ENCODE data around the gene IL4R.

Gene IL4R

DNA sequence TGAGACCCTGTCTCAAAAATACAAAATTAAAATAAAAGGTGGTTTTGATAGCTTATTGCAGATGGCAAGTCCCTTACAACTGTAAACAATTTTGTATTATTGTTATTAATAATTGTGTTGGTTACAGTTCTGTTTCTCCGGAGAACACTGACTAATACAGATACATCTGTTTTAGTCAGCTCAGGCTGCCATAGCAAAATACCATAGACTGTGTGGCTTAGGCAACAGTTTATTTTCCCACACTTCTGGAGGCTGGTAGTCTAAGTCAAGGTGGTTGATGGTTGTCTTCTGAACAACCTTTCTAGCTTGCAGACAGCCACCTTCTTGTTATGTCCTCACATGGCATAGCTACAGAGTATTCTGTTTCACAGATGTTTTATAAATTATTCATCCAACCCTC, 74.0 kb downstream of the IL4R start:
- H3K9me2 ChIP-seq (replicated peaks; ENCODE audit: insufficient read depth, low read length) = no peaks in the 10 kb centered on the region
- peaks cover 22% of the 10 kb centered on the region for H3F3A ChIP-seq (ENCODE audit: insufficient read depth, low read length)
- H3K4me3 ChIP-seq (ENCODE audit: low read length) = no peak overlapping the region
- H3K36me3 ChIP-seq (replicated peaks; ENCODE audit: insufficient read depth, low read length) = no peaks in the 10 kb centered on the region
- no peaks in the 10 kb centered on the region for H3K27me3 ChIP-seq (replicated peaks; ENCODE audit: insufficient read depth, low read length)
- H3K9ac ChIP-seq (ENCODE audit: low read length) = no peak overlapping the region
- no peak overlapping the region for H3K4me2 ChIP-seq (ENCODE audit: low read depth, low read length)
- H3K27ac ChIP-seq (ENCODE audit: low read length) = peak overlapping the region; percentile 87; the same call in 1 of the 2 replicates
- H2AFZ ChIP-seq (ENCODE audit: low read length) = no peak overlapping the region
- no peaks in the 10 kb centered on the region for H3K9me3 ChIP-seq (replicated peaks; ENCODE audit: insufficient read depth, low read length)
- no peak for DNase-seq
- H3K79me2 ChIP-seq (ENCODE audit: low read length) = no peaks in the 10 kb centered on the region
- no peak for TF ChIP-seq EZH2 (optimal IDR thresholded peaks at IDR 0.05; ENCODE audit: low read depth, low read length)
- TF ChIP-seq, protein P1, sequence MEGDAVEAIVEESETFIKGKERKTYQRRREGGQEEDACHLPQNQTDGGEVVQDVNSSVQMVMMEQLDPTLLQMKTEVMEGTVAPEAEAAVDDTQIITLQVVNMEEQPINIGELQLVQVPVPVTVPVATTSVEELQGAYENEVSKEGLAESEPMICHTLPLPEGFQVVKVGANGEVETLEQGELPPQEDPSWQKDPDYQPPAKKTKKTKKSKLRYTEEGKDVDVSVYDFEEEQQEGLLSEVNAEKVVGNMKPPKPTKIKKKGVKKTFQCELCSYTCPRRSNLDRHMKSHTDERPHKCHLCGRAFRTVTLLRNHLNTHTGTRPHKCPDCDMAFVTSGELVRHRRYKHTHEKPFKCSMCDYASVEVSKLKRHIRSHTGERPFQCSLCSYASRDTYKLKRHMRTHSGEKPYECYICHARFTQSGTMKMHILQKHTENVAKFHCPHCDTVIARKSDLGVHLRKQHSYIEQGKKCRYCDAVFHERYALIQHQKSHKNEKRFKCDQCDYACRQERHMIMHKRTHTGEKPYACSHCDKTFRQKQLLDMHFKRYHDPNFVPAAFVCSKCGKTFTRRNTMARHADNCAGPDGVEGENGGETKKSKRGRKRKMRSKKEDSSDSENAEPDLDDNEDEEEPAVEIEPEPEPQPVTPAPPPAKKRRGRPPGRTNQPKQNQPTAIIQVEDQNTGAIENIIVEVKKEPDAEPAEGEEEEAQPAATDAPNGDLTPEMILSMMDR (IDR thresholded peaks at IDR 0.05; ENCODE audit: low read length) = no peak
- TF ChIP-seq EZH2phosphoT487 (IDR thresholded peaks at IDR 0.05; ENCODE audit: low read length) = no peak
- peaks cover 43% of the 10 kb centered on the region for H3K4me1 ChIP-seq (ENCODE audit: low read length)
- no peaks in the 10 kb centered on the region for H4K20me1 ChIP-seq (ENCODE audit: insufficient read depth, low read length)

DNA sequence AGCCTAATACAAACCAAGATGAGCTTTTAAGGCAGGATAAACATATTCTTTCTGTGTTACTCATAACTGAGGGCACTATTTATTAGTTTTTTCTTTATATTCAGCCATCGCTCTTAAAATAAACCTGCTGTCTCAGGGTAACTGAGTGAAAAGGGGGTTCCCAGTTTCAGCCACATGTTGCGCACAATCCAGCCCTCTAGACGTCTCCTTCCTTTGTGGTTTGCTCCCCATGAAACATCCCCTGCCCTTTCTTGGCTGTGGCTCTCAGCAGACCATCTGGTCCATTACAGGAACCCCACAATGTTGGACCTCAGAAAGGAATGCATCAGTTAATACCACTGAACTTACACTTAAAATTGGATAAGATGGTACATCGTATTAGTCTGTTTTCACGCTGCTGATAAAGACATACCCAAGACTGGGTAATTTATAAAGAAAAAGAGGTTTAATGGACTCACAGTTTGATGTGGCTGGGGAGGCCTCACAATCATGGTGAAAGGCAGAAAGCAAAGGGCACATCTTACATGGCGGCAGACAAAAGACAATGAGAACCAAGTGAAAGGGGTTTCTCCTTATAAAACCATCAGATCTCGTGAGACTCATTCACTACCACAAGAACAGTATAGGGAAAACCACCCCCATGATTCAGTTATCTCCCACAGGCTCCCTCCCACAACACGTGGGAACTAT, 75.6 kb downstream of the IL4R start:
- TF ChIP-seq EZH2 (optimal IDR thresholded peaks at IDR 0.05; ENCODE audit: low read depth, low read length) (no peak), EZH2phosphoT487 (IDR thresholded peaks at IDR 0.05; ENCODE audit: low read length) (no peak)
- TF ChIP-seq, protein P1 (IDR thresholded peaks at IDR 0.05; ENCODE audit: low read length) = no peak
- DNase-seq = peak; percentile 93
- peak overlapping the region; percentile 70 for H3K4me2 ChIP-seq (ENCODE audit: low read depth, low read length)

DNA sequence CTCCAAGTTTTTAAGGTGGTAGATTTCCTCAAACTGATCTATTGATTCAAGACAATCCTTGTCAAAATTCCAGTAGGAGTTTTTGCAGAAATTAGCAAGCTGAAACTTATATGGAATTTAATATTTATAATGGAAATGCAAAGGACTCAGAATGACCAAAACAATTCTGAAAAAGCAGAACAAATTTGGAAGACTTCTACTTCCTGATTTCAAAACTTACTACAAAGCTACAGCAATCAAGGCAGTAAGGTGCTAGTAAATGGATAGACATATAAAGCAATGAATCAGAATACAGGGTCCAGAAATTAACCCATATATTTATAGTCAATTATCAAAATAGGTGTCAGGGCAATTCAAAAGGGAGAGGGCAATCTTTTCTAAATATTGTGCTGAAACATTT, 76.4 kb downstream of the IL4R start:
- no peak overlapping the region for H3K27ac ChIP-seq (ENCODE audit: low read length)
- no peak overlapping the region for H3K9ac ChIP-seq (ENCODE audit: low read length)
- no peaks in the 10 kb centered on the region for H3K36me3 ChIP-seq (replicated peaks; ENCODE audit: insufficient read depth, low read length)
- no peak overlapping the region for H3K4me2 ChIP-seq (ENCODE audit: low read depth, low read length)
- no peaks in the 10 kb centered on the region for H3K79me2 ChIP-seq (ENCODE audit: low read length)
- no peaks in the 10 kb centered on the region for H4K20me1 ChIP-seq (ENCODE audit: insufficient read depth, low read length)
- TF ChIP-seq EZH2 (optimal IDR thresholded peaks at IDR 0.05; ENCODE audit: low read depth, low read length) (no peak), EZH2phosphoT487 (IDR thresholded peaks at IDR 0.05; ENCODE audit: low read length) (no peak)
- TF ChIP-seq, protein P1 (IDR thresholded peaks at IDR 0.05; ENCODE audit: low read length) = no peak
- H3K9me2 ChIP-seq (replicated peaks; ENCODE audit: insufficient read depth, low read length) = no peaks in the 10 kb centered on the region
- H2AFZ ChIP-seq (ENCODE audit: low read length) = no peak overlapping the region
- peaks cover 29% of the 10 kb centered on the region for H3K4me1 ChIP-seq (ENCODE audit: low read length)
- DNase-seq = no peak
- no peak overlapping the region for H3K4me3 ChIP-seq (ENCODE audit: low read length)
- H3F3A ChIP-seq (ENCODE audit: insufficient read depth, low read length) = peaks cover 22% of the 10 kb centered on the region
- H3K9me3 ChIP-seq (replicated peaks; ENCODE audit: insufficient read depth, low read length) = no peaks in the 10 kb centered on the region
- H3K27me3 ChIP-seq (replicated peaks; ENCODE audit: insufficient read depth, low read length) = no peaks in the 10 kb centered on the region

More for the DNA sequence above, 75.6 kb downstream of the IL4R start:
- Histone ChIP-seq H3K27me3 (replicated peaks; ENCODE audit: insufficient read depth, low read length) (no peaks in the 10 kb centered on the region), H3K36me3 (replicated peaks; ENCODE audit: insufficient read depth, low read length) (no peaks in the 10 kb centered on the region), H3K4me1 (ENCODE audit: low read length) (peaks cover 35% of the 10 kb centered on the region), H3K79me2 (ENCODE audit: low read length) (no peaks in the 10 kb centered on the region), H3K27ac (ENCODE audit: low read length) (peak overlapping the region; percentile 87), H3K9me2 (replicated peaks; ENCODE audit: insufficient read depth, low read length) (no peaks in the 10 kb centered on the region), H4K20me1 (ENCODE audit: insufficient read depth, low read length) (no peaks in the 10 kb centered on the region), H2AFZ (ENCODE audit: low read length) (no peak overlapping the region), H3F3A (ENCODE audit: insufficient read depth, low read length) (peaks cover 22% of the 10 kb centered on the region), H3K9ac (ENCODE audit: low read length) (peak overlapping the region; percentile 44), H3K9me3 (replicated peaks; ENCODE audit: insufficient read depth, low read length) (no peaks in the 10 kb centered on the region), H3K4me3 (ENCODE audit: low read length) (peak overlapping the region; percentile 10; the same call in 1 of the 2 replicates)
